ENCODE results near the gene TUBB6. TPM values are rescaled to one million over a fixed set of nuclear protein-coding genes. Genes with fewer than 3 reads are reported as not detected.

The TUBB6 gene
- total and polyA plus RNA-seq, 2 experiments from 2014 or later, result 148 to 329 TPM

DNA sequence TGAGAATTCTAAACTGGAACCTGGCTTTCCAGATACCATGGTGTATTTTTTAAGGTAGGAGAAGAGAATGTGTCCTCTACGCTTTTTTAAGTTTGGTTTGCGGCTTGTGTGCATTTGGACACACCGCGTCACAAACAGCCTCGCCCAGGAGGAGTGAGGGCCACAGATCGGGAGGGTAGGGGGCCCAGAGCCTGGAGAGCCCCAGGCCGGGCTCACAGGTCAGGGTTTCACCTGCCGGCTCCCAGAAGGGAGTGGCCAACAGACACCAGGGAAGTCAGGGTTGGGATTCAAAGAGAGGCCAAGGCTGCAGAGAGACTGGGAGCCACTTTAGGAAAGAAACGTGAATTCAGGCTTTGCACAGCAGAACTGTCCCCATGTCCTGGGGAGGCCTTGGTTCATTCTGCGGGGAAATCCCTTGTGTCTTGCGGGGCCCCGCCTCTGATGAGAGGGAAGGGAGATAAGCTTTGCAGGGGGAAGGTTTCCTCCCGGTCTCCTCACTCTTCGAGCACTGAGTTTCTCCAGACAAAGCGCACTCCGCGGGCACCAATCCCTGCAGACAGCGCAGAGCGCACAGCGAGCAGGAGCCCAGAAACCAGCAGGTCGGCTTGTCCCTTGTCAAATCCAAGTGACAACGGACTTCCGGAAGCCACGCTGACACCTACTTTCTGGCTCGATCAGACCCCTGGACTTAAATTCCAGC is 2.0 kb upstream of the TUBB6 start:
- Histone ChIP-seq H3K27me3 (ENCODE audit: insufficient read depth) (peaks cover 32% of the 10 kb centered on the region), H3F3A (replicated peaks; ENCODE audit: low read depth) (peaks cover 21% of the 10 kb centered on the region), H3K4me2 (peak overlapping the region; percentile 96), H3K79me2 (replicated peaks; ENCODE audit: insufficient read depth) (peaks cover 25% of the 10 kb centered on the region), H3K27ac (ENCODE audit: low read depth) (no peak overlapping the region), H3K9me2 (ENCODE audit: insufficient read depth) (no peaks in the 10 kb centered on the region), H3K4me1 (ENCODE audit: insufficient read depth) (peaks cover 28% of the 10 kb centered on the region), H3K4me3 (peak overlapping the region; percentile 95), H3K36me3 (ENCODE audit: insufficient read depth) (peaks cover 12% of the 10 kb centered on the region; the same call in 1 of the 2 replicates), H4K20me1 (replicated peaks; ENCODE audit: insufficient read depth) (no peaks in the 10 kb centered on the region; the same call in 1 of the 2 replicates), H2AFZ (peak overlapping the region; percentile 65; the same call in 1 of the 2 replicates)
- Mint-ChIP-seq H3K9me3 (peaks cover 4% of the 10 kb centered on the region; the same call in 1 of the 3 replicates), H3K4me3 (peak overlapping the region; percentile 79), H3K27ac (no peak overlapping the region), H3K4me1 (peaks cover 34% of the 10 kb centered on the region), H3K36me3 (ENCODE audit: low read depth) (peaks cover 16% of the 10 kb centered on the region), H3K27me3 (ENCODE audit: insufficient read depth, low read depth, poor library complexity) (peaks cover 41% of the 10 kb centered on the region)
- TF ChIP-seq ZNF331 (CRISPR knock-in tag; IDR thresholded peaks at IDR 0.05; ENCODE audit: low read depth), result no peak
- TF ChIP-seq NANOG (IDR thresholded peaks at IDR 0.05; ENCODE audit: borderline replicate concordance), result no peak
- no peak for TF ChIP-seq JUNB (IDR thresholded peaks at IDR 0.05; ENCODE audit: unreplicated experiment)
- TF ChIP-seq, protein P1, sequence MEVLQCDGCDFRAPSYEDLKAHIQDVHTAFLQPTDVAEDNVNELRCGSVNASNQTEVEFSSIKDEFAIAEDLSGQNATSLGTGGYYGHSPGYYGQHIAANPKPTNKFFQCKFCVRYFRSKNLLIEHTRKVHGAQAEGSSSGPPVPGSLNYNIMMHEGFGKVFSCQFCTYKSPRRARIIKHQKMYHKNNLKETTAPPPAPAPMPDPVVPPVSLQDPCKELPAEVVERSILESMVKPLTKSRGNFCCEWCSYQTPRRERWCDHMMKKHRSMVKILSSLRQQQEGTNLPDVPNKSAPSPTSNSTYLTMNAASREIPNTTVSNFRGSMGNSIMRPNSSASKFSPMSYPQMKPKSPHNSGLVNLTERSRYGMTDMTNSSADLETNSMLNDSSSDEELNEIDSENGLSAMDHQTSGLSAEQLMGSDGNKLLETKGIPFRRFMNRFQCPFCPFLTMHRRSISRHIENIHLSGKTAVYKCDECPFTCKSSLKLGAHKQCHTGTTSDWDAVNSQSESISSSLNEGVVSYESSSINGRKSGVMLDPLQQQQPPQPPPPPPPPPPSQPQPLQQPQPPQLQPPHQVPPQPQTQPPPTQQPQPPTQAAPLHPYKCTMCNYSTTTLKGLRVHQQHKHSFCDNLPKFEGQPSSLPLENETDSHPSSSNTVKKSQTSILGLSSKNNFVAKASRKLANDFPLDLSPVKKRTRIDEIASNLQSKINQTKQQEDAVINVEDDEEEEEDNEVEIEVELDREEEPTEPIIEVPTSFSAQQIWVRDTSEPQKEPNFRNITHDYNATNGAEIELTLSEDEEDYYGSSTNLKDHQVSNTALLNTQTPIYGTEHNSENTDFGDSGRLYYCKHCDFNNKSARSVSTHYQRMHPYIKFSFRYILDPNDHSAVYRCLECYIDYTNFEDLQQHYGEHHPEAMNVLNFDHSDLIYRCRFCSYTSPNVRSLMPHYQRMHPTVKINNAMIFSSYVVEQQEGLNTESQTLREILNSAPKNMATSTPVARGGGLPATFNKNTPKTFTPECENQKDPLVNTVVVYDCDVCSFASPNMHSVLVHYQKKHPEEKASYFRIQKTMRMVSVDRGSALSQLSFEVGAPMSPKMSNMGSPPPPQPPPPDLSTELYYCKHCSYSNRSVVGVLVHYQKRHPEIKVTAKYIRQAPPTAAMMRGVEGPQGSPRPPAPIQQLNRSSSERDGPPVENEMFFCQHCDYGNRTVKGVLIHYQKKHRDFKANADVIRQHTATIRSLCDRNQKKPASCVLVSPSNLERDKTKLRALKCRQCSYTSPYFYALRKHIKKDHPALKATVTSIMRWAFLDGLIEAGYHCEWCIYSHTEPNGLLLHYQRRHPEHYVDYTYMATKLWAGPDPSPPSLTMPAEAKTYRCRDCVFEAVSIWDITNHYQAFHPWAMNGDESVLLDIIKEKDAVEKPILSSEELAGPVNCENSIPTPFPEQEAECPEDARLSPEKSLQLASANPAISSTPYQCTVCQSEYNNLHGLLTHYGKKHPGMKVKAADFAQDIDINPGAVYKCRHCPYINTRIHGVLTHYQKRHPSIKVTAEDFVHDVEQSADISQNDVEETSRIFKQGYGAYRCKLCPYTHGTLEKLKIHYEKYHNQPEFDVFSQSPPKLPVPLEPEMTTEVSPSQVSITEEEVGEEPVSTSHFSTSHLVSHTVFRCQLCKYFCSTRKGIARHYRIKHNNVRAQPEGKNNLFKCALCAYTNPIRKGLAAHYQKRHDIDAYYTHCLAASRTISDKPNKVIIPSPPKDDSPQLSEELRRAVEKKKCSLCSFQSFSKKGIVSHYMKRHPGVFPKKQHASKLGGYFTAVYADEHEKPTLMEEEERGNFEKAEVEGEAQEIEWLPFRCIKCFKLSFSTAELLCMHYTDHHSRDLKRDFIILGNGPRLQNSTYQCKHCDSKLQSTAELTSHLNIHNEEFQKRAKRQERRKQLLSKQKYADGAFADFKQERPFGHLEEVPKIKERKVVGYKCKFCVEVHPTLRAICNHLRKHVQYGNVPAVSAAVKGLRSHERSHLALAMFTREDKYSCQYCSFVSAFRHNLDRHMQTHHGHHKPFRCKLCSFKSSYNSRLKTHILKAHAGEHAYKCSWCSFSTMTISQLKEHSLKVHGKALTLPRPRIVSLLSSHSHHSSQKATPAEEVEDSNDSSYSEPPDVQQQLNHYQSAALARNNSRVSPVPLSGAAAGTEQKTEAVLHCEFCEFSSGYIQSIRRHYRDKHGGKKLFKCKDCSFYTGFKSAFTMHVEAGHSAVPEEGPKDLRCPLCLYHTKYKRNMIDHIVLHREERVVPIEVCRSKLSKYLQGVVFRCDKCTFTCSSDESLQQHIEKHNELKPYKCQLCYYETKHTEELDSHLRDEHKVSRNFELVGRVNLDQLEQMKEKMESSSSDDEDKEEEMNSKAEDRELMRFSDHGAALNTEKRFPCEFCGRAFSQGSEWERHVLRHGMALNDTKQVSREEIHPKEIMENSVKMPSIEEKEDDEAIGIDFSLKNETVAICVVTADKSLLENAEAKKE (CRISPR knock-in tag; IDR thresholded peaks at IDR 0.05), result no peak
- TF ChIP-seq EZH2phosphoT487 (IDR thresholded peaks at IDR 0.05; ENCODE audit: unreplicated experiment), result no peak
- TF ChIP-seq POLR2AphosphoS5 (IDR thresholded peaks at IDR 0.05; ENCODE audit: low read depth), result no peak
- TF ChIP-seq, protein P2, sequence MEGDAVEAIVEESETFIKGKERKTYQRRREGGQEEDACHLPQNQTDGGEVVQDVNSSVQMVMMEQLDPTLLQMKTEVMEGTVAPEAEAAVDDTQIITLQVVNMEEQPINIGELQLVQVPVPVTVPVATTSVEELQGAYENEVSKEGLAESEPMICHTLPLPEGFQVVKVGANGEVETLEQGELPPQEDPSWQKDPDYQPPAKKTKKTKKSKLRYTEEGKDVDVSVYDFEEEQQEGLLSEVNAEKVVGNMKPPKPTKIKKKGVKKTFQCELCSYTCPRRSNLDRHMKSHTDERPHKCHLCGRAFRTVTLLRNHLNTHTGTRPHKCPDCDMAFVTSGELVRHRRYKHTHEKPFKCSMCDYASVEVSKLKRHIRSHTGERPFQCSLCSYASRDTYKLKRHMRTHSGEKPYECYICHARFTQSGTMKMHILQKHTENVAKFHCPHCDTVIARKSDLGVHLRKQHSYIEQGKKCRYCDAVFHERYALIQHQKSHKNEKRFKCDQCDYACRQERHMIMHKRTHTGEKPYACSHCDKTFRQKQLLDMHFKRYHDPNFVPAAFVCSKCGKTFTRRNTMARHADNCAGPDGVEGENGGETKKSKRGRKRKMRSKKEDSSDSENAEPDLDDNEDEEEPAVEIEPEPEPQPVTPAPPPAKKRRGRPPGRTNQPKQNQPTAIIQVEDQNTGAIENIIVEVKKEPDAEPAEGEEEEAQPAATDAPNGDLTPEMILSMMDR (conservative IDR thresholded peaks at IDR 0.05; ENCODE audit: low read depth in 2 of 2), result no peak
- no peak for TF ChIP-seq STAT1 (IDR thresholded peaks at IDR 0.05; ENCODE audit: unreplicated experiment)
- TF ChIP-seq CREB1 (CRISPR knock-in tag; IDR thresholded peaks at IDR 0.05; ENCODE audit: low read depth), result no peak
- TF ChIP-seq EZH2 (IDR thresholded peaks at IDR 0.05; ENCODE audit: low read depth, unreplicated experiment), result no peak
- TF ChIP-seq, protein P3, sequence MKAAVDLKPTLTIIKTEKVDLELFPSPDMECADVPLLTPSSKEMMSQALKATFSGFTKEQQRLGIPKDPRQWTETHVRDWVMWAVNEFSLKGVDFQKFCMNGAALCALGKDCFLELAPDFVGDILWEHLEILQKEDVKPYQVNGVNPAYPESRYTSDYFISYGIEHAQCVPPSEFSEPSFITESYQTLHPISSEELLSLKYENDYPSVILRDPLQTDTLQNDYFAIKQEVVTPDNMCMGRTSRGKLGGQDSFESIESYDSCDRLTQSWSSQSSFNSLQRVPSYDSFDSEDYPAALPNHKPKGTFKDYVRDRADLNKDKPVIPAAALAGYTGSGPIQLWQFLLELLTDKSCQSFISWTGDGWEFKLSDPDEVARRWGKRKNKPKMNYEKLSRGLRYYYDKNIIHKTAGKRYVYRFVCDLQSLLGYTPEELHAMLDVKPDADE (IDR thresholded peaks at IDR 0.05), result no peak
- TF ChIP-seq ZNF114 (CRISPR knock-in tag; IDR thresholded peaks at IDR 0.05), result no peak
- TF ChIP-seq, protein P4, sequence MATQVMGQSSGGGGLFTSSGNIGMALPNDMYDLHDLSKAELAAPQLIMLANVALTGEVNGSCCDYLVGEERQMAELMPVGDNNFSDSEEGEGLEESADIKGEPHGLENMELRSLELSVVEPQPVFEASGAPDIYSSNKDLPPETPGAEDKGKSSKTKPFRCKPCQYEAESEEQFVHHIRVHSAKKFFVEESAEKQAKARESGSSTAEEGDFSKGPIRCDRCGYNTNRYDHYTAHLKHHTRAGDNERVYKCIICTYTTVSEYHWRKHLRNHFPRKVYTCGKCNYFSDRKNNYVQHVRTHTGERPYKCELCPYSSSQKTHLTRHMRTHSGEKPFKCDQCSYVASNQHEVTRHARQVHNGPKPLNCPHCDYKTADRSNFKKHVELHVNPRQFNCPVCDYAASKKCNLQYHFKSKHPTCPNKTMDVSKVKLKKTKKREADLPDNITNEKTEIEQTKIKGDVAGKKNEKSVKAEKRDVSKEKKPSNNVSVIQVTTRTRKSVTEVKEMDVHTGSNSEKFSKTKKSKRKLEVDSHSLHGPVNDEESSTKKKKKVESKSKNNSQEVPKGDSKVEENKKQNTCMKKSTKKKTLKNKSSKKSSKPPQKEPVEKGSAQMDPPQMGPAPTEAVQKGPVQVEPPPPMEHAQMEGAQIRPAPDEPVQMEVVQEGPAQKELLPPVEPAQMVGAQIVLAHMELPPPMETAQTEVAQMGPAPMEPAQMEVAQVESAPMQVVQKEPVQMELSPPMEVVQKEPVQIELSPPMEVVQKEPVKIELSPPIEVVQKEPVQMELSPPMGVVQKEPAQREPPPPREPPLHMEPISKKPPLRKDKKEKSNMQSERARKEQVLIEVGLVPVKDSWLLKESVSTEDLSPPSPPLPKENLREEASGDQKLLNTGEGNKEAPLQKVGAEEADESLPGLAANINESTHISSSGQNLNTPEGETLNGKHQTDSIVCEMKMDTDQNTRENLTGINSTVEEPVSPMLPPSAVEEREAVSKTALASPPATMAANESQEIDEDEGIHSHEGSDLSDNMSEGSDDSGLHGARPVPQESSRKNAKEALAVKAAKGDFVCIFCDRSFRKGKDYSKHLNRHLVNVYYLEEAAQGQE (IDR thresholded peaks at IDR 0.05; ENCODE audit: unreplicated experiment), result no peak
- ATAC-seq (peak; percentile 17), DNase-seq (ENCODE audit: low spot score) (peak; percentile 57)
